Transverse colon (tissue), 4 donors: ENCODE results near the gene C20orf173.

Experiments used
- CTCF ChIP-seq, 5 experiments: fragments of 200-600 bp in 3 of 5; fragments of 450-650 bp in 2 of 5; sonication (generic) in 3 of 5; IDR thresholded peaks; 1 replicate in 2 of 5; 2 replicates in 3 of 5; pipeline ENCODE4 v1.5.1; 2016 to 2017; ENCODE audit warnings: antibody characterized with exemption in 5 of 5, inconsistent platforms in 3 of 5, mild to moderate bottlenecking in 2 of 5, moderate library complexity in 1 of 5
- EP300 ChIP-seq: sonication (generic); formaldehyde crosslinking; IDR thresholded peaks from one replicate; pipeline ENCODE4 v1.6.1; 2017; ENCODE audit warnings: antibody characterized with exemption, low read depth
- POLR2A ChIP-seq: fragments of 450-650 bp; IDR thresholded peaks from one replicate; pipeline ENCODE4 v1.6.1; 2016; ENCODE audit warnings: antibody characterized with exemption, mild to moderate bottlenecking, moderate library complexity
- POLR2AphosphoS5 ChIP-seq, 3 donors: sonication (generic); formaldehyde crosslinking; IDR thresholded peaks; one replicate each; pipeline ENCODE4 v1.6.1; 2016; ENCODE audit warnings: antibody characterized with exemption in 3 of 3

GRCh38 chr20:35487479-35487878 lies 42.0 kb downstream of the C20orf173 start:
- TF ChIP-seq POLR2AphosphoS5 (IDR thresholded peaks at IDR 0.05) (no peak), CTCF (IDR thresholded peaks at IDR 0.05) (no peak), EP300 (no peak), POLR2A (no peak)
